Urothelium cell line (cell line): ENCODE data around the gene CFHR2.

Source experiments
- DNase-seq: peaks from one replicate; pipeline ENCODE4 v3.0.0; 2011; ENCODE audit warnings: low spot score, mixed read lengths
- FAIRE-seq: peaks from 2 replicates; lab custom pipeline; 2011; peaks lifted over from hg19 to GRCh38; lab: Jason Lieb, UNC

Gene CFHR2

GRCh38 chr1:196997423-196997822, 53.9 kb downstream of the CFHR2 start:
- FAIRE-seq (no peak), DNase-seq (peak; percentile 5)

- FAIRE-seq (no peak), DNase-seq (no peak)
These were observed 58.3 kb downstream of the CFHR2 start for GRCh38 chr1:197001828-197002227.

GRCh38 chr1:197003132-197003531, 59.6 kb downstream of the CFHR2 start:
- FAIRE-seq: peak; percentile 17

GRCh38 chr1:197008861-197009260, 65.3 kb downstream of the CFHR2 start:
- no peak for FAIRE-seq
- DNase-seq: no peak

More at GRCh38 chr1:197003132-197003531, 59.6 kb downstream of the CFHR2 start:
- DNase-seq: no peak
